Measurements from ENCODE around the gene ZNF335. TPM values are rescaled to one million over a fixed set of nuclear protein-coding genes. Genes with fewer than 3 reads are reported as not detected.

Gene ZNF335
- total RNA-seq, 1 donor from 2014 or later: 19.1 TPM

GRCh38 chr20:46006022-46006705 is 34.2 kb upstream of the ZNF335 start:
- TF ChIP-seq CTCF (IDR thresholded peaks at IDR 0.05): no peak
- no peak overlapping the region for H3K27ac ChIP-seq
- intact Hi-C loops (cut with DNase I): no loop called here
- ATAC-seq: no peak
- no peaks in the 10 kb centered on the region for H3K36me3 ChIP-seq
- H3K4me3 ChIP-seq: no peak overlapping the region
- no peak for DNase-seq
- H3K4me1 ChIP-seq: peaks cover 17% of the 10 kb centered on the region
- peaks cover 25% of the 10 kb centered on the region for H3K27me3 ChIP-seq
- no peaks in the 10 kb centered on the region for H3K9me3 ChIP-seq

GRCh38 chr20:46004889-46005473 is 33.0 kb upstream of the ZNF335 start:
- no peak overlapping the region for H3K4me3 ChIP-seq
- no peaks in the 10 kb centered on the region for H3K36me3 ChIP-seq
- no peak overlapping the region for H3K27ac ChIP-seq
- no peaks in the 10 kb centered on the region for H3K9me3 ChIP-seq
- intact Hi-C loops (cut with DNase I): no loop called here
- peaks cover 10% of the 10 kb centered on the region for H3K4me1 ChIP-seq
- peaks cover 21% of the 10 kb centered on the region for H3K27me3 ChIP-seq
- no peak for TF ChIP-seq CTCF (IDR thresholded peaks at IDR 0.05)
- ATAC-seq: peak; percentile 82
- DNase-seq: no peak

GRCh38 chr20:46004187-46004586 is 32.2 kb upstream of the ZNF335 start:
- Histone ChIP-seq H3K36me3 (no peaks in the 10 kb centered on the region), H3K27ac (no peak overlapping the region), H3K27me3 (peaks cover 21% of the 10 kb centered on the region), H3K4me3 (no peak overlapping the region), H3K4me1 (peaks cover 10% of the 10 kb centered on the region), H3K9me3 (no peaks in the 10 kb centered on the region)
- intact Hi-C loops (cut with DNase I): no loop called here
- ATAC-seq (peak; percentile 82), DNase-seq (no peak)
- no peak for TF ChIP-seq CTCF (IDR thresholded peaks at IDR 0.05)

GRCh38 chr20:46002008-46002407 is 30.0 kb upstream of the ZNF335 start:
- H3K27ac ChIP-seq: no peak overlapping the region
- ATAC-seq (no peak), DNase-seq (no peak)
- H3K27me3 ChIP-seq: peaks cover 23% of the 10 kb centered on the region
- peaks cover 10% of the 10 kb centered on the region for H3K4me1 ChIP-seq
- H3K9me3 ChIP-seq: no peaks in the 10 kb centered on the region
- no peak for TF ChIP-seq CTCF (IDR thresholded peaks at IDR 0.05)
- H3K4me3 ChIP-seq: no peak overlapping the region
- intact Hi-C loops (cut with DNase I): no loop called here
- no peaks in the 10 kb centered on the region for H3K36me3 ChIP-seq

GRCh38 chr20:46001498-46001897 is 29.5 kb upstream of the ZNF335 start:
- Histone ChIP-seq H3K27ac (no peak overlapping the region), H3K4me3 (no peak overlapping the region), H3K4me1 (peaks cover 10% of the 10 kb centered on the region), H3K9me3 (no peaks in the 10 kb centered on the region), H3K27me3 (peaks cover 23% of the 10 kb centered on the region), H3K36me3 (no peaks in the 10 kb centered on the region)
- no peak for ATAC-seq
- intact Hi-C loops (cut with DNase I): no loop called here
- TF ChIP-seq CTCF (IDR thresholded peaks at IDR 0.05): no peak
- DNase-seq: no peak

Measured in upper lobe of right lung (tissue), 1 donor.